Measurements from ENCODE around the gene EFNA5.
"Not testable (repeated sequence)": the region's sequence is repeated elsewhere in the genome, so short reads cannot be mapped to it uniquely, and the experiment has no call there.

The EFNA5 gene

DNA sequence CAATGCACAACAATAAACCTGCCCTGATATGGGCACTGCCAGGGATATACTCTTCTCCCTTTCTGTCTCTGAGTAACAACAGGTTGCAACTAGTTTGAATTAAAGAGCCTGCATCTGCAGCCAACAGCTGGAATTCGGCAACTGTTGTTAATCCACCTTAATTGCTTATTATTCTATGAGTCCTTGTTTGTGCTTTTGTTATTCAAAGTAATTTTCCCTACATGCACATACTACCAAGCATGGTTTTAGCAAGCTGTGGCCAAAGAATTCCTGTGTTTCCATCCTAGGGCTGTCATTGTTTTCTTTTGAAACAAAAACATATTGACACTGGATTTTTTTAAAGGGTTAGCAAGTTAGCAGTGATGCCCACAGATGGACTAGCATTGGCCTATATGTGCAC is 171.5 kb downstream of the EFNA5 start (continued):
- TF ChIP-seq, protein P1, sequence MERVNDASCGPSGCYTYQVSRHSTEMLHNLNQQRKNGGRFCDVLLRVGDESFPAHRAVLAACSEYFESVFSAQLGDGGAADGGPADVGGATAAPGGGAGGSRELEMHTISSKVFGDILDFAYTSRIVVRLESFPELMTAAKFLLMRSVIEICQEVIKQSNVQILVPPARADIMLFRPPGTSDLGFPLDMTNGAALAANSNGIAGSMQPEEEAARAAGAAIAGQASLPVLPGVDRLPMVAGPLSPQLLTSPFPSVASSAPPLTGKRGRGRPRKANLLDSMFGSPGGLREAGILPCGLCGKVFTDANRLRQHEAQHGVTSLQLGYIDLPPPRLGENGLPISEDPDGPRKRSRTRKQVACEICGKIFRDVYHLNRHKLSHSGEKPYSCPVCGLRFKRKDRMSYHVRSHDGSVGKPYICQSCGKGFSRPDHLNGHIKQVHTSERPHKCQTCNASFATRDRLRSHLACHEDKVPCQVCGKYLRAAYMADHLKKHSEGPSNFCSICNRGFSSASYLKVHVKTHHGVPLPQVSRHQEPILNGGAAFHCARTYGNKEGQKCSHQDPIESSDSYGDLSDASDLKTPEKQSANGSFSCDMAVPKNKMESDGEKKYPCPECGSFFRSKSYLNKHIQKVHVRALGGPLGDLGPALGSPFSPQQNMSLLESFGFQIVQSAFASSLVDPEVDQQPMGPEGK (CRISPR knock-in tag; IDR thresholded peaks at IDR 0.05; ENCODE audit: borderline replicate concordance): no peak
- TF ChIP-seq, protein P2, sequence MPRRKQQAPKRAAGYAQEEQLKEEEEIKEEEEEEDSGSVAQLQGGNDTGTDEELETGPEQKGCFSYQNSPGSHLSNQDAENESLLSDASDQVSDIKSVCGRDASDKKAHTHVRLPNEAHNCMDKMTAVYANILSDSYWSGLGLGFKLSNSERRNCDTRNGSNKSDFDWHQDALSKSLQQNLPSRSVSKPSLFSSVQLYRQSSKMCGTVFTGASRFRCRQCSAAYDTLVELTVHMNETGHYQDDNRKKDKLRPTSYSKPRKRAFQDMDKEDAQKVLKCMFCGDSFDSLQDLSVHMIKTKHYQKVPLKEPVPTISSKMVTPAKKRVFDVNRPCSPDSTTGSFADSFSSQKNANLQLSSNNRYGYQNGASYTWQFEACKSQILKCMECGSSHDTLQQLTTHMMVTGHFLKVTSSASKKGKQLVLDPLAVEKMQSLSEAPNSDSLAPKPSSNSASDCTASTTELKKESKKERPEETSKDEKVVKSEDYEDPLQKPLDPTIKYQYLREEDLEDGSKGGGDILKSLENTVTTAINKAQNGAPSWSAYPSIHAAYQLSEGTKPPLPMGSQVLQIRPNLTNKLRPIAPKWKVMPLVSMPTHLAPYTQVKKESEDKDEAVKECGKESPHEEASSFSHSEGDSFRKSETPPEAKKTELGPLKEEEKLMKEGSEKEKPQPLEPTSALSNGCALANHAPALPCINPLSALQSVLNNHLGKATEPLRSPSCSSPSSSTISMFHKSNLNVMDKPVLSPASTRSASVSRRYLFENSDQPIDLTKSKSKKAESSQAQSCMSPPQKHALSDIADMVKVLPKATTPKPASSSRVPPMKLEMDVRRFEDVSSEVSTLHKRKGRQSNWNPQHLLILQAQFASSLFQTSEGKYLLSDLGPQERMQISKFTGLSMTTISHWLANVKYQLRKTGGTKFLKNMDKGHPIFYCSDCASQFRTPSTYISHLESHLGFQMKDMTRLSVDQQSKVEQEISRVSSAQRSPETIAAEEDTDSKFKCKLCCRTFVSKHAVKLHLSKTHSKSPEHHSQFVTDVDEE (CRISPR knock-in tag; IDR thresholded peaks at IDR 0.05): no peak
- no peak for TF ChIP-seq ISL1 (CRISPR knock-in tag; IDR thresholded peaks at IDR 0.05)

DNA sequence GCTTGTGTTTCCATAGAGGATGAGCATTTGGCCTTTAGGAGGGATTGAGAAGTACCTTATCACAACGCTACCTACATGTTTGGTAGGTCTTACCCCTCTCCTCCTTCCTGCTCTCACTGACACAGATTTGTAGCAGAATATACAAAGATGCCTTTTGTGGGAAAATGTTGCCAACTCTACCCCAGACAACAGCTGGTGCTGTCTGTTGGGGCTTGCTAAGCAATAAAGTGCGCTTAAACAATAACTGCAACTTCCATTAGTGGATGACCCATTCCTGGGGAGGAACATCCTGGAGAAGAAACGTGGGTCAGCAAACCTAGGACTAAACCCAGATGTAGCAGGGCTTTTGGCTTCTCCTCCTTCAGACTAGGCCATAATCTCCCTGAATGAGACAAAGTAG is 174.3 kb downstream of the EFNA5 start:
- no peak for ATAC-seq
- TF ChIP-seq ZC3H10 (CRISPR knock-in tag; IDR thresholded peaks at IDR 0.05) (no peak), ARNTL (CRISPR knock-in tag; IDR thresholded peaks at IDR 0.05; ENCODE audit: borderline replicate concordance, low read depth) (no peak), RARB (CRISPR knock-in tag; IDR thresholded peaks at IDR 0.05) (no peak), SNAI2 (CRISPR knock-in tag; IDR thresholded peaks at IDR 0.05) (no peak)
- TF ChIP-seq, protein P3, sequence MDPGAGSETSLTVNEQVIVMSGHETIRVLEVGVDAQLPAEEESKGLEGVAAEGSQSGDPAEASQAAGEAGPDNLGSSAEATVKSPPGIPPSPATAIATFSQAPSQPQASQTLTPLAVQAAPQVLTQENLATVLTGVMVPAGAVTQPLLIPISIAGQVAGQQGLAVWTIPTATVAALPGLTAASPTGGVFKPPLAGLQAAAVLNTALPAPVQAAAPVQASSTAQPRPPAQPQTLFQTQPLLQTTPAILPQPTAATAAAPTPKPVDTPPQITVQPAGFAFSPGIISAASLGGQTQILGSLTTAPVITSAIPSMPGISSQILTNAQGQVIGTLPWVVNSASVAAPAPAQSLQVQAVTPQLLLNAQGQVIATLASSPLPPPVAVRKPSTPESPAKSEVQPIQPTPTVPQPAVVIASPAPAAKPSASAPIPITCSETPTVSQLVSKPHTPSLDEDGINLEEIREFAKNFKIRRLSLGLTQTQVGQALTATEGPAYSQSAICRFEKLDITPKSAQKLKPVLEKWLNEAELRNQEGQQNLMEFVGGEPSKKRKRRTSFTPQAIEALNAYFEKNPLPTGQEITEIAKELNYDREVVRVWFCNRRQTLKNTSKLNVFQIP (CRISPR knock-in tag; IDR thresholded peaks at IDR 0.05; ENCODE audit: borderline replicate concordance, low read depth): no peak
- TF ChIP-seq, protein P1 (CRISPR knock-in tag; IDR thresholded peaks at IDR 0.05; ENCODE audit: borderline replicate concordance): no peak

DNA sequence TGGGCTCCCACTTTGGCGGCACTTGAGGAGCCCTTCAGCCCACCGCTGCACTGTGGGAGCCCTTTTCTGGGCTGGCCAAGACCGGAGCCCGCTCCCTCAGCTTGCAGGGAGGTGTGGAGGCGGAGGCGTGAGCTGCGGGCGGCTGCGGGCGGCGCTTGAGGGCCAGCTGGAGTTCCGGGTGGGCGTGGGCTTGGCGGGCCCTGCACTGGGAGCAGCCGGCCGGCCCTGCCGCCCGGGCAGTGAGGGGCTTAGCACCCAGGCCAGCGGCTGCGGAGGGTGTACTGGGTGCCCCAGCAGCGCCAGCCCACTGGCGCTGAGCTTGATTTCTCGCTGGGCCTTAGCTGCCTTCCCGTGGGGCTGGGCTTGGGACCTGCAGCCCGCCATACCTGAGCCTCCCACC is 176.6 kb downstream of the EFNA5 start:
- not testable (repeated sequence) for ATAC-seq

DNA sequence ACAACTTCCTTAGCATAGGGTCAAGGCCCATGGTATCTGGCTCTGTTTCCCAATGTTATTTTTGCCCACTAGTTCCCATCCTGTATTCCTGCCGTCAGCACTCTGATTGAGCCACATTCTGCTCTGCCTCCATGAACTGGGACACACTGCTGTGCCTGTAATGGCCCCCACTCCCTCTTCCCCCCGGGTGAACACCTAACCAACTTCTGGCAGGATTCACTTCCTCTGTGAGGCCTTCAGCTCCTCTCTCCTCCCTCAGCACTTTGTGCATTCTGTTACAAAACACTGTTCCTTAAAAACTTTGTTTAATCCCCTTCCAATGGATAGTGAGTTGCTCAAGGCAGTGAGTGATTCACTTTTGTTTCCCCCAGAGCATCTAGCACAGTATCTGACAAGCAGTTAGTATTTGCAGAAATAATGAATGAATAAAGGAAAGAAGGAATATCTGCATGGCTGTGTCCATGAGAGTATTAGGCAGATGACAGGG is 183.6 kb downstream of the EFNA5 start:
- no peak for ATAC-seq
- TF ChIP-seq ARNTL (CRISPR knock-in tag; IDR thresholded peaks at IDR 0.05; ENCODE audit: borderline replicate concordance, low read depth): no peak
- TF ChIP-seq ISL1 (CRISPR knock-in tag; IDR thresholded peaks at IDR 0.05): no peak
- no peak for TF ChIP-seq OSR1 (CRISPR knock-in tag; IDR thresholded peaks at IDR 0.05)
- no peak for TF ChIP-seq ZC3H10 (CRISPR knock-in tag; IDR thresholded peaks at IDR 0.05)
- no peak for TF ChIP-seq ESRRG (CRISPR knock-in tag; IDR thresholded peaks at IDR 0.05)
- TF ChIP-seq ZFP30 (CRISPR knock-in tag; IDR thresholded peaks at IDR 0.05): no peak
- TF ChIP-seq, protein P4, sequence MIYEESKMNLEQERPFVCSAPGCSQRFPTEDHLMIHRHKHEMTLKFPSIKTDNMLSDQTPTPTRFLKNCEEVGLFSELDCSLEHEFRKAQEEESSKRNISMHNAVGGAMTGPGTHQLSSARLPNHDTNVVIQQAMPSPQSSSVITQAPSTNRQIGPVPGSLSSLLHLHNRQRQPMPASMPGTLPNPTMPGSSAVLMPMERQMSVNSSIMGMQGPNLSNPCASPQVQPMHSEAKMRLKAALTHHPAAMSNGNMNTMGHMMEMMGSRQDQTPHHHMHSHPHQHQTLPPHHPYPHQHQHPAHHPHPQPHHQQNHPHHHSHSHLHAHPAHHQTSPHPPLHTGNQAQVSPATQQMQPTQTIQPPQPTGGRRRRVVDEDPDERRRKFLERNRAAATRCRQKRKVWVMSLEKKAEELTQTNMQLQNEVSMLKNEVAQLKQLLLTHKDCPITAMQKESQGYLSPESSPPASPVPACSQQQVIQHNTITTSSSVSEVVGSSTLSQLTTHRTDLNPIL (CRISPR knock-in tag; IDR thresholded peaks at IDR 0.05; ENCODE audit: low read depth): no peak
- no peak for TF ChIP-seq CSDC2 (CRISPR knock-in tag; IDR thresholded peaks at IDR 0.05)

DNA sequence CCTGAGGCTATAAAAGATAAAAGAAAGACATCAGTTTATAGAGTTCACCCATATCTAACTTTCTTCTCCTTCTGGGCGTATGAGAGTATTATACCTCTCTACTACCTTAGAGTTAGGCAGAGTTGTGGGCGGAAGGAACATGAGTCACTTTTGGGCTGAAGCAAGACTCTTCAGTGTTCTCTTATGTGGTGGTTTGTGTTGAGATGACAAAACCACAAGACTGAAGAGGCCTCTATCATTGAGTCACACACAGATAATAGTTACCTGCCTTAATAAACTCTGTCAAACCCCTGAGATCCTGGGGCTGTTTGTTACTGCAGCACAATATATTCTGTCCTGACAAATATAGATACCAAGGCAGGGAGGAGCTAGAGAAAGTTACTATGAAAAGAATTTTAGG is 184.2 kb downstream of the EFNA5 start:
- no peak for TF ChIP-seq PPARA (CRISPR knock-in tag; IDR thresholded peaks at IDR 0.05; ENCODE audit: borderline replicate concordance)
- no peak for TF ChIP-seq ZFP3 (CRISPR knock-in tag; IDR thresholded peaks at IDR 0.05)
- TF ChIP-seq GLIS3 (CRISPR knock-in tag; IDR thresholded peaks at IDR 0.05): no peak
- no peak for TF ChIP-seq ZC3H10 (CRISPR knock-in tag; IDR thresholded peaks at IDR 0.05)
- TF ChIP-seq ZNF70 (CRISPR knock-in tag; IDR thresholded peaks at IDR 0.05): no peak
- TF ChIP-seq OSR1 (CRISPR knock-in tag; IDR thresholded peaks at IDR 0.05): no peak
- TF ChIP-seq ESRRG (CRISPR knock-in tag; IDR thresholded peaks at IDR 0.05): no peak
- TF ChIP-seq ARNTL (CRISPR knock-in tag; IDR thresholded peaks at IDR 0.05; ENCODE audit: borderline replicate concordance, low read depth): no peak
- no peak for TF ChIP-seq SNAI2 (CRISPR knock-in tag; IDR thresholded peaks at IDR 0.05)
- no peak for TF ChIP-seq CSDC2 (CRISPR knock-in tag; IDR thresholded peaks at IDR 0.05)
- ATAC-seq: no peak
